Spleen (tissue), 7 donors: ENCODE results near the gene GPN2.

Experiments used
- CTCF ChIP-seq, 11 experiments: fragments of 200-600 bp in 7 of 11; fragments of 450-650 bp in 4 of 11; sonication (generic) in 4 of 11; IDR thresholded peaks in 8 of 11; conservative IDR thresholded peaks in 3 of 11; 1 replicate in 7 of 11; 2 replicates in 4 of 11; pipeline versions ENCODE4 v1.4.0 to v1.8.0; 2016 to 2021; ENCODE audit warnings: antibody characterized with exemption in 11 of 11, inconsistent platforms in 4 of 11, mild to moderate bottlenecking in 1 of 11
- POLR2AphosphoS5 ChIP-seq, 3 donors: sonication (generic); formaldehyde crosslinking; IDR thresholded peaks; one replicate each; pipeline ENCODE4 v1.5.1; 2017; ENCODE audit warnings: antibody characterized with exemption in 3 of 3
- donor health status: DM: no; HTN: no; CAD: no; lungs with moderate emphysema.
- donor health status: DM: no; HTN: no; CAD: no.
- donor health status: DM: no; HTN: no; CAD: no.

DNA sequence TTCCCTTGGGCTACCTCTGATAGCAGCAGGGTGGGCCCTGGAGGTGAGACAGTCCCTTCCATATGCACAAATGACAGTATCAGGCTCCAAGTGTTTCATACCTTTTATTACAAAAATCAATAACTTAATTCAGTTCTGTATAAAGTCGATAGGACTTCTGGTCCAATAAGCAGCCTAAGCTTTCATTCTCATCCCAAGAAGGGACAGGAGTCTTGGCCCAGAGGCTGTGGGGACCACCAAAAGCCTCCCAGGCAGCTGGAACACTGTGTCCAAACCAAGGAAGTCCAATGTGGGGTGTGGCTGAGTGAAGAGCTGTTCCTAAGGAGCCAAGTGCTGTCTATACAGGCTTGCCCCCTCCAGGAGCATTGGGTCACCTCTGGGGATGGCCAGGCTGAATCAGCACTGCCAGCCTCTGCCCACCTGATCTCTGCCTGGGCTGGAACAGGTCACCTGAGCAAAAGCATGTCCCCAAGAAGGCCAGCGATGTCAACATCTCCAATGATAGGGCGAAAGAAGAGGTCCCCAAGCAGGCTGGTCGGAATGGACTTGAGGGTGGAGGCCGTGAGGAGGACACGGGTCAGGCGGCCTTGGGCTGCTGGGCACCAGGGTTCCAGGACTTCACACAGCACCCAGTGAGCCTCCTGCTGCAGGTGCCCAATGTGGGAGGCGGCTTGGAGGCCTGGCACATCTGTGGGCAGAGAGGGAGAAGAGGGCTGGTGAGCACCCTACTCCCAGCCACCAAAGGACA is 21.5 kb upstream of the GPN2 start:
- TF ChIP-seq CTCF (IDR thresholded peaks at IDR 0.05 in 8 of 11, conservative IDR thresholded peaks at IDR 0.05 in 3 of 11) = no peak
- no peak for TF ChIP-seq POLR2AphosphoS5 (IDR thresholded peaks at IDR 0.05)
